H9 (cell line): ENCODE data around the gene FAM193B. TPM values are rescaled to one million over a fixed set of nuclear protein-coding genes. Genes with fewer than 3 reads are reported as not detected.

Source experiments
- DNase-seq: peaks from one replicate; pipeline ENCODE4 v3.0.0-alpha.2; 2017
- H2AFZ ChIP-seq: one replicate; pipeline ENCODE4 v1.6.1; 2013; ENCODE audit warnings: mild to moderate bottlenecking, low read length, control low read depth, moderate library complexity
- H2AK5ac ChIP-seq: 2 replicates; pipeline ENCODE4 v1.6.1; 2013; ENCODE audit warnings: low read length, control low read depth, mixed read lengths; ENCODE audit not compliant: insufficient read length
- H2BK120ac ChIP-seq: one replicate; pipeline ENCODE4 v1.6.1; 2013; ENCODE audit warnings: low read depth, mild to moderate bottlenecking, low read length, control low read depth, inconsistent platforms; ENCODE audit not compliant: poor library complexity, severe bottlenecking
- H2BK12ac ChIP-seq: 2 replicates; pipeline ENCODE4 v1.6.1; 2013; ENCODE audit warnings: low read length, control low read depth, mixed read lengths, low read depth; ENCODE audit not compliant: insufficient read length
- H2BK15ac ChIP-seq: 2 replicates; pipeline ENCODE4 v1.6.1; 2013; ENCODE audit warnings: low read depth, low read length, control low read depth
- H2BK20ac ChIP-seq: one replicate; pipeline ENCODE4 v1.6.1; 2013; ENCODE audit warnings: low read depth, mild to moderate bottlenecking, low read length, control low read depth, inconsistent platforms; ENCODE audit not compliant: poor library complexity, severe bottlenecking
- H2BK5ac ChIP-seq: 2 replicates; pipeline ENCODE4 v1.6.1; 2013; ENCODE audit warnings: low read length, control low read depth, mixed read lengths; ENCODE audit not compliant: insufficient read length
- H3K14ac ChIP-seq: 2 replicates; pipeline ENCODE4 v1.6.1; 2013; ENCODE audit warnings: low read length, control low read depth; ENCODE audit not compliant: insufficient read depth
- H3K18ac ChIP-seq: 2 replicates; pipeline ENCODE4 v1.6.1; 2013; ENCODE audit warnings: low read depth, mild to moderate bottlenecking, mixed read lengths, low read length, control low read depth; ENCODE audit not compliant: insufficient read length
- H3K23ac ChIP-seq: 2 replicates; pipeline ENCODE4 v1.6.1; 2013; ENCODE audit warnings: low read length, control low read depth, mixed read lengths, low read depth; ENCODE audit not compliant: insufficient read length
- H3K23me2 ChIP-seq: 2 replicates; pipeline ENCODE4 v1.6.1; 2013; ENCODE audit warnings: low read depth, mild to moderate bottlenecking, mixed read lengths, low read length, control low read depth; ENCODE audit not compliant: insufficient read length, poor library complexity, severe bottlenecking
- H3K27ac ChIP-seq: 2 replicates; pipeline ENCODE4 v1.5.1; 2013; ENCODE audit warnings: low read length, control low read depth, mixed read lengths, low read depth; ENCODE audit not compliant: insufficient read length
- H3K27me3 ChIP-seq: 2 replicates; pipeline ENCODE4 v1.6.1; 2013; ENCODE audit warnings: low read length, control low read depth, inconsistent platforms; ENCODE audit not compliant: insufficient read depth
- H3K4ac ChIP-seq: 2 replicates; pipeline ENCODE4 v1.6.1; 2013; ENCODE audit warnings: low read depth, mild to moderate bottlenecking, control low read depth, inconsistent platforms, low read length, moderate library complexity
- H3K4me1 ChIP-seq: 2 replicates; pipeline ENCODE4 v1.6.1; 2013; ENCODE audit warnings: low read length, control low read depth, inconsistent platforms; ENCODE audit not compliant: insufficient read depth
- H3K4me2 ChIP-seq: 2 replicates; pipeline ENCODE4 v1.6.1; 2013; ENCODE audit warnings: low read length, control low read depth, mixed read lengths; ENCODE audit not compliant: insufficient read length, insufficient read depth
- H3K56ac ChIP-seq: 2 replicates; pipeline ENCODE4 v1.6.1; 2013; ENCODE audit warnings: low read depth, mild to moderate bottlenecking, mixed read lengths, low read length, control low read depth; ENCODE audit not compliant: insufficient read length
- H3K79me1 ChIP-seq: 2 replicates; pipeline ENCODE4 v1.6.1; 2013; ENCODE audit warnings: low read depth, mild to moderate bottlenecking, moderate library complexity, low read length, control low read depth, inconsistent platforms; ENCODE audit not compliant: insufficient read depth, poor library complexity, severe bottlenecking
- H3K79me2 ChIP-seq: 2 replicates; pipeline ENCODE4 v1.6.1; 2013; ENCODE audit warnings: low read length, control low read depth, inconsistent platforms; ENCODE audit not compliant: insufficient read depth
- H3K9ac ChIP-seq: 2 replicates; pipeline ENCODE4 v1.6.1; 2013; ENCODE audit warnings: low read length, control low read depth, mixed read lengths; ENCODE audit not compliant: insufficient read length; ENCODE audit errors: extremely low read depth
- H3K9me3 ChIP-seq: one replicate; pipeline ENCODE4 v1.6.1; 2013; ENCODE audit warnings: low read depth, low read length, inconsistent platforms; ENCODE audit not compliant: control insufficient read depth
- H3T11ph ChIP-seq: one replicate; pipeline ENCODE4 v1.6.1; 2013; ENCODE audit warnings: mild to moderate bottlenecking, low read length, control low read depth, inconsistent platforms
- H4K20me1 ChIP-seq: one replicate; pipeline ENCODE4 v1.6.1; 2013; ENCODE audit not compliant: control insufficient read depth, insufficient read length, insufficient read depth
- H4K5ac ChIP-seq: 2 replicates; pipeline ENCODE4 v1.6.1; 2013; ENCODE audit warnings: low read depth, mild to moderate bottlenecking, mixed read lengths, low read length, control low read depth; ENCODE audit not compliant: insufficient read length
- H4K8ac ChIP-seq: replicated peaks from 2 replicates; pipeline ENCODE4 v1.6.1; 2013; ENCODE audit warnings: low read length, control low read depth, mixed read lengths, low read depth; ENCODE audit not compliant: insufficient read length
- H4K91ac ChIP-seq: 2 replicates; pipeline ENCODE4 v1.6.1; 2013; ENCODE audit warnings: low read depth, mild to moderate bottlenecking, moderate library complexity, mixed read lengths, low read length, control low read depth; ENCODE audit not compliant: insufficient read length
- H3K27ac Mint-ChIP-seq, 3 experiments: 2 replicates in 2 of 3; 3 replicates in 1 of 3; pipeline ENCODE4 v1.8.0; 2020 to 2021; ENCODE audit warnings: mixed read lengths in 3 of 3, mild to moderate bottlenecking in 1 of 3, moderate library complexity in 1 of 3
- H3K27me3 Mint-ChIP-seq: 2 replicates; pipeline ENCODE4 v1.8.0; 2021; ENCODE audit warnings: low read depth, mild to moderate bottlenecking, moderate library complexity, mixed read lengths
- H3K36me3 Mint-ChIP-seq, 3 experiments: 2 replicates in 2 of 3; 3 replicates in 1 of 3; pipeline ENCODE4 v1.8.0; 2020 to 2021; ENCODE audit warnings: low read depth in 3 of 3, mixed read lengths in 3 of 3; ENCODE audit not compliant: insufficient read depth in 1 of 3
- H3K4me1 Mint-ChIP-seq, 2 experiments: 2 replicates each; pipeline ENCODE4 v1.8.0; 2020; ENCODE audit warnings: mixed read lengths in 2 of 2
- H3K4me3 Mint-ChIP-seq, 2 experiments: 2 replicates in 1 of 2; 3 replicates in 1 of 2; pipeline ENCODE4 v1.8.0; 2020 to 2021; ENCODE audit warnings: mild to moderate bottlenecking in 2 of 2, mixed read lengths in 2 of 2, moderate library complexity in 1 of 2
- H3K9me3 Mint-ChIP-seq, 2 experiments: 2 replicates in 1 of 2; 3 replicates in 1 of 2; pipeline ENCODE4 v1.8.0; 2020; ENCODE audit warnings: mild to moderate bottlenecking in 2 of 2, mixed read lengths in 2 of 2, moderate library complexity in 1 of 2
- CTCF ChIP-seq: fragments of 200-600 bp; sonication (generic); conservative IDR thresholded peaks from 3 replicates; pipeline ENCODE4 v1.8.0; 2021; ENCODE audit warnings: antibody characterized with exemption, mild to moderate bottlenecking
- WGBS: extraction: QIAGEN DNeasy Blood & Tissue Kit; methylation state at CpG from one replicate; pipeline ENCODE4 v1.1.7; 2013; ENCODE audit warnings: missing lambda C conversion rate, low lambda C conversion rate, mixed read lengths; ENCODE audit not compliant: insufficient read length; ENCODE audit errors: extremely low coverage; 5-methylcytosine and 5-hydroxymethylcytosine counted together
- total RNA-seq: library from RNA; stranded (reverse); gene quantifications from 2 replicates; pipeline ENCODE4 v1.2.1, GENCODE V29; 2021

Gene FAM193B
- total RNA-seq, 1 experiment from 2014 or later = 71.5 TPM

GRCh38 chr5:177493795-177494345, 60.5 kb downstream of the FAM193B start:
- H3K9me3 Mint-ChIP-seq = no peaks in the 10 kb centered on the region; a peak in 1 of 5 replicates
- no peak overlapping the region for H2AFZ ChIP-seq
- no peak overlapping the region for H4K5ac ChIP-seq
- no peak overlapping the region for H3K23ac ChIP-seq
- H4K8ac ChIP-seq = no peak overlapping the region
- no peak for DNase-seq
- no peak overlapping the region for H2BK20ac ChIP-seq
- no peak overlapping the region for H3K27ac ChIP-seq
- H3K23me2 ChIP-seq = peaks cover 4% of the 10 kb centered on the region
- H3K18ac ChIP-seq = no peak overlapping the region
- no peak overlapping the region for H3K14ac ChIP-seq
- H4K20me1 ChIP-seq = no peaks in the 10 kb centered on the region
- H3K9me3 ChIP-seq = no peaks in the 10 kb centered on the region
- no peak overlapping the region for H2BK5ac ChIP-seq
- no peaks in the 10 kb centered on the region for H3K79me2 ChIP-seq
- H3K36me3 Mint-ChIP-seq = peaks cover 25 to 47% (median 42%) of the 10 kb centered on the region in 3 experiments
- H2BK15ac ChIP-seq = no peak overlapping the region
- no peak overlapping the region for H2AK5ac ChIP-seq
- H3K9ac ChIP-seq = no peak overlapping the region
- TF ChIP-seq CTCF = no peak
- H3K4ac ChIP-seq = no peak overlapping the region
- H3K27me3 ChIP-seq = no peaks in the 10 kb centered on the region; the same call in 1 of the 2 replicates
- H2BK120ac ChIP-seq = no peak overlapping the region
- no peak overlapping the region for H2BK12ac ChIP-seq
- H3T11ph ChIP-seq = no peak overlapping the region
- H3K27me3 Mint-ChIP-seq = peaks cover 11% of the 10 kb centered on the region
- H3K4me1 ChIP-seq = peaks cover 5% of the 10 kb centered on the region; the same call in 1 of the 2 replicates
- no CpG with 5 or more reads among the region's 5 CpGs for WGBS
- H3K4me3 Mint-ChIP-seq = no peak overlapping the region
- H3K4me1 Mint-ChIP-seq = peaks cover 30 to 53% of the 10 kb centered on the region in 2 experiments
- H4K91ac ChIP-seq = no peak overlapping the region
- H3K27ac Mint-ChIP-seq = peak overlapping the region in 1 of 3 experiments; percentile 72; a peak in 2 of 7 replicates
- no peak overlapping the region for H3K4me2 ChIP-seq
- H3K79me1 ChIP-seq = no peaks in the 10 kb centered on the region
- no peak overlapping the region for H3K56ac ChIP-seq
